IMR-90 (cell line): Measurements from ENCODE around the gene RIPPLY3. TPM values are rescaled to one million over a fixed set of nuclear protein-coding genes. Genes with fewer than 3 reads are reported as not detected.

Experiments used
- ATAC-seq: fragments of 200-7000 bp; cut with Tn5 transposase; 2 replicates; pipeline ENCODE4 v1.9.1; 2020; ENCODE audit warnings: low read depth, mild to moderate bottlenecking, moderate library complexity
- BruUV-seq: library from RNA; stranded (reverse); fragments of 400-500 nt; replicated peaks from 2 replicates; lab custom pipeline; 2021; lab: Mats Ljungman, UMichigan
- CTCF ChIA-PET: fragments of 300-600 bp; formaldehyde crosslinking; extraction: SDS; loops from one replicate; lab custom pipeline; 2021; ENCODE audit warnings: antibody characterized with exemption; lab: Yijun Ruan, JAX
- POLR2A ChIA-PET: fragments of 300-600 bp; sonication (Branson Sonifier 250); formaldehyde crosslinking; loops from one replicate; lab custom pipeline; 2022; ENCODE audit warnings: antibody characterized with exemption; ENCODE audit not compliant: unreplicated experiment; lab: Charles Lee
- DNase-seq: peaks from one replicate; pipeline ENCODE4 v3.0.0; 2013
- H2AFZ ChIP-seq: replicated peaks from 2 replicates; pipeline ENCODE3; 2013; ENCODE audit warnings: low read length, mild to moderate bottlenecking; ENCODE audit not compliant: poor library complexity
- H2AK5ac ChIP-seq: 2 replicates; pipeline ENCODE4 v1.6.1; 2013; ENCODE audit warnings: low read depth, low read length, inconsistent platforms
- H2AK9ac ChIP-seq: replicated peaks from 2 replicates; pipeline ENCODE3; 2013; ENCODE audit warnings: mild to moderate bottlenecking, low read depth, low read length, moderate library complexity; ENCODE audit not compliant: poor library complexity
- H2BK120ac ChIP-seq: 2 replicates; pipeline ENCODE4 v1.6.1; 2013; ENCODE audit warnings: low read depth, low read length, inconsistent platforms
- H2BK15ac ChIP-seq: 3 replicates; pipeline ENCODE4 v1.6.1; 2013; ENCODE audit warnings: low read depth, low read length, inconsistent platforms
- H2BK20ac ChIP-seq: 2 replicates; pipeline ENCODE4 v1.6.1; 2013; ENCODE audit warnings: low read depth, mild to moderate bottlenecking, inconsistent platforms, low read length, moderate library complexity
- H2BK5ac ChIP-seq: 2 replicates; pipeline ENCODE4 v1.6.1; 2013; ENCODE audit warnings: mild to moderate bottlenecking, low read depth, low read length, inconsistent platforms; ENCODE audit not compliant: poor library complexity, severe bottlenecking
- H3K14ac ChIP-seq: replicated peaks from 2 replicates; pipeline ENCODE4 v1.6.1; 2013; ENCODE audit warnings: low read depth, low read length, inconsistent platforms
- H3K18ac ChIP-seq: 2 replicates; pipeline ENCODE4 v1.6.1; 2013; ENCODE audit warnings: low read depth, low read length, control low read depth
- H3K23ac ChIP-seq: 2 replicates; pipeline ENCODE4 v1.6.1; 2013; ENCODE audit warnings: low read depth, low read length, inconsistent platforms
- H3K27ac ChIP-seq: 2 replicates; pipeline ENCODE4 v1.5.1; 2013; ENCODE audit warnings: mild to moderate bottlenecking, control low read depth, low read length; ENCODE audit not compliant: insufficient read depth
- H3K27me3 ChIP-seq: 2 replicates; pipeline ENCODE4 v1.6.1; 2013; ENCODE audit warnings: low read length; ENCODE audit not compliant: control insufficient read depth, insufficient read depth
- H3K36me3 ChIP-seq: 2 replicates; pipeline ENCODE4 v1.6.1; 2013; ENCODE audit warnings: low read length, mixed read lengths; ENCODE audit not compliant: control insufficient read depth, insufficient read depth
- H3K4ac ChIP-seq: 2 replicates; pipeline ENCODE4 v1.6.1; 2013; ENCODE audit warnings: low read depth, low read length, inconsistent platforms
- H3K4me1 ChIP-seq: 2 replicates; pipeline ENCODE4 v1.6.1; 2013; ENCODE audit warnings: low read length, mixed read lengths; ENCODE audit not compliant: control insufficient read depth, insufficient read depth
- H3K4me2 ChIP-seq: 2 replicates; pipeline ENCODE4 v1.6.1; 2013; ENCODE audit warnings: low read depth, mild to moderate bottlenecking, control low read depth, low read length, moderate library complexity
- H3K4me3 ChIP-seq: 2 replicates; pipeline ENCODE4 v1.5.1; 2013; ENCODE audit warnings: low read depth, mild to moderate bottlenecking, control low read depth, low read length, moderate library complexity; ENCODE audit not compliant: insufficient read depth
- H3K56ac ChIP-seq: 2 replicates; pipeline ENCODE4 v1.6.1; 2013; ENCODE audit warnings: low read length, inconsistent platforms; ENCODE audit not compliant: insufficient read depth; ENCODE audit errors: extremely low read depth
- H3K79me1 ChIP-seq, 2 experiments: 2 replicates each; pipeline ENCODE4 v1.6.1; 2013; ENCODE audit warnings: low read length in 2 of 2, inconsistent platforms in 1 of 2, low read depth in 1 of 2
- H3K9ac ChIP-seq: 2 replicates; pipeline ENCODE4 v1.6.1; 2013; ENCODE audit warnings: low read depth, low read length, control low read depth
- H3K9me1 ChIP-seq: 2 replicates; pipeline ENCODE4 v1.6.1; 2013; ENCODE audit warnings: low read length, inconsistent platforms; ENCODE audit not compliant: insufficient read depth
- H3K9me3 ChIP-seq: 2 replicates; pipeline ENCODE4 v1.6.1; 2013; ENCODE audit warnings: low read length; ENCODE audit not compliant: control insufficient read depth, insufficient read depth
- H4K20me1 ChIP-seq: 2 replicates; pipeline ENCODE4 v1.6.1; 2013; ENCODE audit warnings: low read length, inconsistent platforms; ENCODE audit not compliant: insufficient read depth
- H4K5ac ChIP-seq: 2 replicates; pipeline ENCODE4 v1.6.1; 2013; ENCODE audit warnings: mild to moderate bottlenecking, low read depth, low read length, control low read depth
- H4K8ac ChIP-seq, 2 experiments: 2 replicates each; pipeline ENCODE4 v1.6.1; 2013; ENCODE audit warnings: low read depth in 2 of 2, low read length in 2 of 2, control low read depth in 1 of 2, inconsistent platforms in 1 of 2
- H4K91ac ChIP-seq: 2 replicates; pipeline ENCODE4 v1.6.1; 2013; ENCODE audit warnings: low read depth, low read length, inconsistent platforms; ENCODE audit not compliant: insufficient read depth
- CEBPB ChIP-seq: IDR thresholded peaks from 2 replicates; pipeline ENCODE4 v1.6.1; 2012; ENCODE audit warnings: low read depth, low read length, improper control_type of control experiment
- POLR2A ChIP-seq: IDR thresholded peaks from 2 replicates; pipeline ENCODE4 v1.6.1; 2012; ENCODE audit warnings: mild to moderate bottlenecking, low read depth, low read length
- WGBS, 2 experiments: methylation state at CpG; one replicate each; pipeline versions ENCODE4 v1.1.5 to v1.1.7; 2013; ENCODE audit warnings: missing lambda C conversion rate in 2 of 2; ENCODE audit not compliant: insufficient read length in 1 of 2; ENCODE audit errors: extremely low coverage in 2 of 2; 5-methylcytosine and 5-hydroxymethylcytosine counted together
- dilution Hi-C: fragments of 300-500 bp; cut with HindIII; formaldehyde crosslinking; loops from one replicate; pipeline ENCODE4 v1.14.3; 2018; ENCODE audit warnings: low sequenced_read_pairs; ENCODE audit not compliant: unreplicated experiment
- in situ Hi-C: fragments of 300-500 bp; cut with MboI; formaldehyde crosslinking; loops from 3 replicates; pipeline ENCODE4 v1.14.3; 2019; ENCODE audit warnings: low sequenced_read_pairs, inconsistent platforms, mixed read lengths
- intact Hi-C: fragments of 100-400 bp; cut with micrococcal nuclease; formaldehyde crosslinking; loops from 2 replicates; pipeline ENCODE4 v1.10.0; 2022
- polyA plus RNA-seq, 3 experiments: library from polyadenylated mRNA; depleted of rRNA; stranded (reverse); fragments of >200 nt; gene quantifications; 2 replicates each; pipeline ENCODE4 v1.2.3, GENCODE V29; 2012; ENCODE audit warnings: low replicate concordance in 1 of 3
- total RNA-seq: library from RNA; depleted of rRNA; stranded (reverse); fragments of >200 nt; gene quantifications from 2 replicates; pipeline ENCODE4 v1.2.3, GENCODE V29; 2012

The RIPPLY3 gene
- total and polyA plus RNA-seq, 2 of the 4 experiments (the other 2 are of a cell fraction): 0.10 TPM; not detected in 1

DNA sequence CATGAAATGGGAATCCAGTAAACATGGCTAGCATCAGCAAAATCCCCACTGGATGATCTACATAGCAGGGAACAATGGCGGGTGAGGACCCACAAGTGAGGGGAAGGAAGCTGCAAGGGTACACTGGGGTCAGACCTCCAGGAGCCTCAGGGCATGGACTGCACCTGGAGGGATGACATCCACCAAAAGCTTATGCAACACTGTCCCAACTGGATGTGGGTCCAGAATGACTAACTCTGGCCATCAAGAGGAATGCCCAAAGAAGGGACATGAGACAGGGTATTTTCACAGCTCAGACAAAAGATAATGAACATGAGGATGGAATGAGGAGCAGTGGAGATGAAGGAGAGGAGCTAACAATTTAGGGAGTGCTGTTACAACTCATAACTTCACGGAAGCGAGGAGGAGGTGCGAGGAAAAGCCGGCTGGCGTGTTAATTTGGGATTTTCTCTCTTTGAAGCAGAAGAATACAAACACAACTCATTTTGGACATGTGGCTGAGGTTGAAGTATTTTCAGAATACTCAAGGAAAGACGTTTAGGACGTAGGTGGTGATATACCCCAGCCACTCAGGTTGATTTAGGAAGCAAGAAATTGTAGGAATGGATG is 45.7 kb upstream of the RIPPLY3 start:
- no peak overlapping the region for H3K23ac ChIP-seq
- no peak overlapping the region for H4K91ac ChIP-seq
- no TSS peak for BruUV-seq
- H3K56ac ChIP-seq: no peak overlapping the region
- H2AK9ac ChIP-seq: no peak overlapping the region
- TF ChIP-seq CEBPB (no peak), POLR2A (no peak)
- H2AFZ ChIP-seq: no peak overlapping the region
- no peak overlapping the region for H2BK5ac ChIP-seq
- H3K9me1 ChIP-seq: peaks cover 8% of the 10 kb centered on the region
- H3K27ac ChIP-seq: no peak overlapping the region
- H3K9me3 ChIP-seq: no peaks in the 10 kb centered on the region
- no peaks in the 10 kb centered on the region for H3K27me3 ChIP-seq
- no peaks in the 10 kb centered on the region for H4K20me1 ChIP-seq
- intact Hi-C loops (no loop called here), dilution Hi-C loops (no loop called here), in situ Hi-C loops (no loop called here)
- H2BK20ac ChIP-seq: no peak overlapping the region
- DNase-seq (no peak), ATAC-seq (no peak)
- no peak overlapping the region for H3K14ac ChIP-seq
- H4K5ac ChIP-seq: no peak overlapping the region
- no peak overlapping the region for H3K4ac ChIP-seq
- H2AK5ac ChIP-seq: no peak overlapping the region
- H4K8ac ChIP-seq: no peak overlapping the region
- ChIA-PET CTCF (no interaction called here), POLR2A (no interaction called here)
- peaks cover 9 to 23% of the 10 kb centered on the region in 2 experiments for H3K79me1 ChIP-seq
- peaks cover 1% of the 10 kb centered on the region for H3K4me1 ChIP-seq
- H2BK120ac ChIP-seq: no peak overlapping the region
- WGBS, 2 experiments: no CpG with 5 or more reads among the region's 8 CpGs
- no peak overlapping the region for H2BK15ac ChIP-seq
- H3K9ac ChIP-seq: no peak overlapping the region
- H3K4me3 ChIP-seq: no peak overlapping the region
- no peak overlapping the region for H3K18ac ChIP-seq
- H3K36me3 ChIP-seq: peaks cover 20% of the 10 kb centered on the region
- no peak overlapping the region for H3K4me2 ChIP-seq
